M059J (cell line): ENCODE results near the gene DEK. TPM values are rescaled to one million over a fixed set of nuclear protein-coding genes. Genes with fewer than 3 reads are reported as not detected.

ENCODE experiments used
- DNase-seq: peaks from one replicate; pipeline ENCODE4 v3.0.0-alpha.2; 2012; ENCODE audit warnings: low read depth
- total RNA-seq: library from RNA; depleted of rRNA; stranded (reverse); fragments of >200 nt; shearing (Covaris generic); gene quantifications from 2 replicates; pipeline ENCODE4 v1.2.3, GENCODE V29; 2014

DEK gene
- total RNA-seq, 1 experiment from 2014 or later: 338 TPM

- DNase-seq: no peak
These were observed 1.6 kb upstream of the DEK start for GRCh38 chr6:18265787-18266522.

- peak; percentile 35 for DNase-seq
These were observed 620 bp upstream of the DEK start for GRCh38 chr6:18264923-18265377.

DNA sequence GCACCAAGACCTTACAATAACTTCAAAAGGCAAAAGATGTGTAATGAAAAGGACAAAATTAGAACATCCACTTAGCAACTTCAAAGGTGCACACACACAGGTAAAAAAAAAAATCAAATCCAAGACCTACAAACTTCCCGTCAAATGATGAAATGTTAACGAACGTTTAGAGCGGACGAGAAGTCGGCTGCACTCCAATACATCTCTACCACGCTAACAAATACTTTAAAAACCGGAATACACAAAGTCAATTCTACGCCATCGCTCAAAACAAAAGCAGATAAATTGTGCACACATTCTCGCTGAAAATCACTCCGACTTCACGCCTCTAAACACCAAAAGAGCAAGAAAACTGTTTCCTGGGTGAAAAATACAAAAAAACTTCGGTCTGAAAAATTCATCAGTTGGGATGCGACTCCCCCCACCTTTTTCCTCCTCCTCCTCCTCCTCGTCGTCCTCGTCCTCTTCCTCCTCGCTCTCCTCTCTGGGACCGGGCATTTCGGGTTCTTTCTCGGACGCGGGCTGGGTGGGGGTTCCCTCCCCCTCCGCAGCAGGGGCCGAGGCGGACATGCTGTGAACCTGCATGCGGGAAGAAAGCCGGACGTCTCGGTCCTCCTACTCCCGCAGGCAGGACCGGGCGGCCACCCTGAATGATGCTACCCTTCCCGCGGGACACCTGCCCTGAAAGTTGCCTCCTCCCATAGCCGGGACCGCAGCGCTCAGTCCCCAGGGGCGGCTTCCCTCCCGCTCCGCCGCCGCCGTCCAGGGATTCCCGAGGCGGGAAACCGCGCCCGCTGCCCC is 712 bp downstream of the DEK start:
- DNase-seq: peak; percentile 34

- DNase-seq: peak; percentile 65
These were observed 1.5 kb downstream of the DEK start for GRCh38 chr6:18262702-18263417.

DNA sequence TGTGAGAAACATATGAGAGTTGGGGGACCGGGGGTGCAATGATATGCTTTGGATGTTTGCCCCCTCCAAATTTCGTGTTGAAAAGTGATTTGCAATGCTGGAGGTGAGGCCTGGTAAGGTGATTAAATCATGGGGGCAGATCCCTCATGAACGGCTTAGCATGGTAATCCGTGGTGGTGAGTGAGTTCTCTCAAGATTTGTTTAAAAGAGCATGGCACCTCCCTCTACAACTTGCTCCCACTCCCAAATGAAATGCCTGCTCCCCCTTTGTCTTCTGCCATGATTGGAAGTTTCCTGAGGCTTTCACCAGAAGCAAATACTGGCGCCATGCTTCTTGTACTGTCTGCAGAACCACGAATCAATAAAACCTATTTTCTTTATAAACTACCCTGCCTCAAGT is 2.5 kb downstream of the DEK start:
- DNase-seq: no peak

- DNase-seq: peak; percentile 96
These were observed 3.8 kb downstream of the DEK start for GRCh38 chr6:18260448-18261106.

- DNase-seq: no peak
These were observed 4.5 kb downstream of the DEK start for GRCh38 chr6:18259675-18260447.

DNA sequence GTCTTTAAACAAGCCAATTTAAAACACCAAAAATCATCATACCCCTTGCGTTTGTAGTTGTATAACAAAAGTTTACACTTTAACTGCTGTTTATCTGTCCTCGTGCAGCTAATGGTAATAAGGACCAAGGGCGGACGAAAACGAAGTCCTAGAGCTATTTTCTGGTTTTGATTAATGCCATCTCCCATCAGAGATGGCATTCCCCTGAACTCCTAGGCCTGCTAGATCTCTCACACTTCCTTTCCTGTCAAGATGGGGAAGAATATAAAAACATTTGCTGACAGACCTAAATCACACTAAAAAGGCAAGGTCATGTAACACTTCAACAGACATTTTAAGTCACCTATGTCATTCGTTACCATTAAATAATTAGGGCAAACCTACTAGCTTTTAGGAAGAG is 9.5 kb downstream of the DEK start:
- no peak for DNase-seq

GRCh38 chr6:18253635-18254034 is 10.7 kb downstream of the DEK start:
- no peak for DNase-seq

DNA sequence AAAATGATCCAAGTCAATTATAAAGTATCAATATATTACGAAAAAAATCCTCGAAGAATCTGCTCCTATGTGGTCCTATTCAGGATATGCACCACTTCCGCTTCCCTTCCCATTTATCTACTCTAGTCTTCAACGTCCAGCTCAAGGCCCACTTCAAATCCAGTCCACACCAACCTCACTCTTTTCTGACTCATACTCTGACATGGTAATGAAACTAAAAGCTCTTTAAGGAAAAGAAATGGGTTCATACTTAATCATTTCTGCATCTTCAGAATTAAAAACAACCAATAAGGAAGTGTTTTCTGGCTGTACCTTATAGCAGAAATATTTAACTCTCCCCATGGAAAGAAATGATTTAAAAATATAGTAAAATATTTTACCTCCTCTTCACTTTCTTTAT is 15.1 kb downstream of the DEK start:
- DNase-seq: no peak

- no peak for DNase-seq
These were observed 15.6 kb downstream of the DEK start for GRCh38 chr6:18248698-18249097.

- no peak for DNase-seq
These were observed 17.3 kb downstream of the DEK start for GRCh38 chr6:18247002-18247401.

GRCh38 chr6:18246205-18246604 is 18.1 kb downstream of the DEK start:
- DNase-seq: no peak

GRCh38 chr6:18245642-18246041 is 18.7 kb downstream of the DEK start:
- DNase-seq: peak; percentile 47

GRCh38 chr6:18245079-18245478 is 19.3 kb downstream of the DEK start:
- no peak for DNase-seq

- DNase-seq: no peak
These were observed 20.1 kb downstream of the DEK start for GRCh38 chr6:18244251-18244650.

DNA sequence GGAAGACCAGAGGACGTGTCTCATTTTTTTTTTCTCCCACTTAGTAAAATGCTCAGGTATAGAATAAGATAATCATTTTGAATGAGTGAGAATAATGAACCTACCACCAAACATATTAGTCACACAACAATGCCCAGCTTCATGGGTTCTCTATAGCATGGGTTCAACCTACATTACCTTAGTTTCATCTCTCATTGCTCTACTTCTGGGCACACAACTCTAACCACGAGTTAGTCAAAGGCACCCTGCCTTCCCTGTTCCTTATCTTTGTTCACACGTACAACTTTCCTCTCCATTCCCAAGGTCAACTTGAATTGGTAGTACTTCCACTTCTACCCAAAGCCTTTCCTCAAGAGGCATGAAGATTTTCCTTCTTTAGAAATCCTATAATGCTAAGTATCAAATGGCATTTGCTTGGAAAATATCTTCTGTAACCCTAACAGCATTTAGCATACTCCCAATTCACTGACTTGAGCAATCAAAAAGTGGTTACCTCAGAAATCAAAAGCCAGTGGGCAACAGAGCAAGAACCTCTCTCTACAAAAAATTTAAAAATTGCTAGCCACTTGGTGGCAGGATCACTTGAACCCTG is 20.9 kb downstream of the DEK start:
- peak; percentile 40 for DNase-seq

DNA sequence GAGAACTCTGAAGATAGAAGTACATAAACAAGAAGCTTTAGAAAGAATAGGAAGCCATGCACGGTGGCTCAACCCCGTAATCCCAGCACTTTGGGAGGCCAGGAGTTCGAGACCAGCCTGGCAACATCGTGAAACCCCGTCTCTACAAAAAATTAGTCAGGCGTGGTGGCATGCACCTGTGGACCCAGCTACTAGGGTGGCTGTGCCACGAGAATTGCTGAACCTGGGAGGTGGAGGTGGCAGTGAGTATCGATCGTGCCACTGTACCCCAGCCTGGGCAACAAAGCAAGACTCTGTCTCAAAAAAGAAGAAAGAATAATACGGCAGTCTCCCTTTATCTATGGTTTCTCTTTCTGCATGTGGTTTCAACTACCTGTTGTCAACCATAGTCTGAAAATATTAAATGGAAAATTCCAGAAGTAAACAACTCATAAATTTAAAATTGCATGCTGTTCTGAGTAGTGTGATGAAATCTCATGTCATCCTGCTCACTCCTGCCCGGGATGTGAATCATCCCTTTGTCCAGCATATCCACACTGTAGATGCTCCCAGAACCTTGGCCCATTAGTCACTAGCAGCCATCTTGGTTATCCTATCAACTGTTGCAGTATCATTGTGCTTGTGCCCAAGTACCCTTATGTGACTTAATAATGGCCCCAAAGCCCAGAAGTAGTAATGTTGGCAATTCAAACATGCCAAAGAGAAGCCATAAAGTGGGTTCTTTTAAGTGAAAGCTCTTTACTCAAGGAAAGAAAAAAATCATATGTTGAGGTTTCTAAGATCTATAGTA is 22.1 kb downstream of the DEK start:
- peak; percentile 97 for DNase-seq

- DNase-seq: peak; percentile 64
These were observed 22.9 kb downstream of the DEK start for GRCh38 chr6:18241208-18242038.
